Loucy (cell line): Measurements from ENCODE around the gene TEX12.
"Not testable (repeated sequence)": the region's sequence is repeated elsewhere in the genome, so short reads cannot be mapped to it uniquely, and the experiment has no call there.

Experiments
- H2AFZ ChIP-seq: fragments of 200-600 bp; sonication (generic); 2 replicates; pipeline ENCODE4 v1.6.0; 2016; ENCODE audit warnings: antibody characterized with exemption, mild to moderate bottlenecking, low read length, moderate library complexity
- H3F3A ChIP-seq: fragments of 200-600 bp; 2 replicates; pipeline ENCODE4 v1.6.0; 2016; ENCODE audit warnings: antibody characterized with exemption, low read depth, mild to moderate bottlenecking
- H3K27me3 ChIP-seq: fragments of 200-600 bp; sonication (generic); 2 replicates; pipeline ENCODE4 v1.6.1; 2014; ENCODE audit warnings: low read length, mild to moderate bottlenecking; ENCODE audit not compliant: insufficient read depth, poor library complexity, severe bottlenecking
- H3K36me3 ChIP-seq: fragments of 200-600 bp; sonication (generic); 2 replicates; pipeline ENCODE4 v1.6.1; 2016; ENCODE audit warnings: low read length; ENCODE audit not compliant: insufficient read depth
- H3K4me1 ChIP-seq: fragments of 200-600 bp; sonication (generic); 2 replicates; pipeline ENCODE4 v1.5.1; 2014; ENCODE audit warnings: low read length, mild to moderate bottlenecking; ENCODE audit not compliant: insufficient read depth, poor library complexity, severe bottlenecking
- H3K4me2 ChIP-seq: fragments of 200-600 bp; sonication (generic); 2 replicates; pipeline ENCODE4 v1.6.0; 2014; ENCODE audit warnings: antibody characterized with exemption, low read length, low read depth, mild to moderate bottlenecking; ENCODE audit not compliant: poor library complexity, severe bottlenecking
- H3K4me3 ChIP-seq: fragments of 200-600 bp; sonication (generic); 2 replicates; pipeline ENCODE4 v1.5.1; 2014; ENCODE audit warnings: low read length, mild to moderate bottlenecking, mixed read lengths; ENCODE audit not compliant: poor library complexity, severe bottlenecking
- H3K79me2 ChIP-seq: fragments of 200-600 bp; sonication (generic); 2 replicates; pipeline ENCODE4 v1.6.1; 2014; ENCODE audit warnings: low read length; ENCODE audit not compliant: insufficient read depth
- H3K9ac ChIP-seq: fragments of 200-600 bp; sonication (generic); 2 replicates; pipeline ENCODE4 v1.6.0; 2014; ENCODE audit warnings: mild to moderate bottlenecking, low read depth, low read length, moderate library complexity; ENCODE audit not compliant: poor library complexity, severe bottlenecking
- H3K9me2 ChIP-seq: fragments of 200-600 bp; sonication (generic); replicated peaks from 2 replicates; pipeline ENCODE4 v1.6.1; 2016; ENCODE audit warnings: low read depth, low read length, mixed read lengths
- H3K9me3 ChIP-seq: fragments of 200-600 bp; sonication (generic); 2 replicates; pipeline ENCODE4 v1.6.1; 2014; ENCODE audit warnings: mild to moderate bottlenecking, antibody characterized with exemption, low read length, low read depth; ENCODE audit not compliant: insufficient read depth
- H4K20me1 ChIP-seq: fragments of 200-600 bp; sonication (generic); 2 replicates; pipeline ENCODE4 v1.6.0; 2014; ENCODE audit warnings: antibody characterized with exemption, low read length, mild to moderate bottlenecking; ENCODE audit not compliant: insufficient read depth, poor library complexity, severe bottlenecking
- EZH2phosphoT487 ChIP-seq: fragments of 200-600 bp; IDR thresholded peaks from 2 replicates; pipeline ENCODE4 v1.6.1; 2018; ENCODE audit warnings: antibody characterized with exemption, mild to moderate bottlenecking, moderate library complexity, borderline replicate concordance
- TF ChIP-seq, protein P1 (sequence below): fragments of 200-600 bp; sonication (generic); conservative IDR thresholded peaks from 2 replicates; pipeline ENCODE4 v1.5.1; 2014; ENCODE audit warnings: mild to moderate bottlenecking, antibody characterized with exemption, low read length

Gene TEX12

DNA sequence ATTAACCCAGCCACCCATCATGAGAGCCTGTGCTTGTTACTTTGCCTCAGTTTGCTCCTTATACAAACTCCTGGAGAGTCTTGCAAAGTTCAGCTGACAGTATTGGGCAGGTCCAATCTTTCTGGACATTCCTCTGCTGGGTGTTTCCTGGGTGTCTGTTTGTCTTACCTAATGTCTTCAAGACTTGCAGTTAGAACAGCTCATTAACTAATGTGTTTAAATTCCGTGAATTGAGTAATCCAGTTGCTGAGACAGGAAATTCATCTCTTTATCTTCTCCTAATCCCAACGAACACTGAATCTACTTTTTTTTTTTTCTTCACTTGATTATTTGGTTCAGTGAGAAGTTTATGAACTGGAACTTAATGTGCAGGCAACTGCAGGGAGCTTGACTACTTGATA, 28.8 kb downstream of the TEX12 start:
- H3K79me2 ChIP-seq, result no peaks in the 10 kb centered on the region
- H3K9me3 ChIP-seq, result no peaks in the 10 kb centered on the region
- H3K36me3 ChIP-seq, result no peaks in the 10 kb centered on the region
- H3K27me3 ChIP-seq, result no peaks in the 10 kb centered on the region
- H3K9ac ChIP-seq, result no peak overlapping the region
- no peaks in the 10 kb centered on the region for H3K9me2 ChIP-seq
- no peak for TF ChIP-seq EZH2phosphoT487
- TF ChIP-seq, protein P1, sequence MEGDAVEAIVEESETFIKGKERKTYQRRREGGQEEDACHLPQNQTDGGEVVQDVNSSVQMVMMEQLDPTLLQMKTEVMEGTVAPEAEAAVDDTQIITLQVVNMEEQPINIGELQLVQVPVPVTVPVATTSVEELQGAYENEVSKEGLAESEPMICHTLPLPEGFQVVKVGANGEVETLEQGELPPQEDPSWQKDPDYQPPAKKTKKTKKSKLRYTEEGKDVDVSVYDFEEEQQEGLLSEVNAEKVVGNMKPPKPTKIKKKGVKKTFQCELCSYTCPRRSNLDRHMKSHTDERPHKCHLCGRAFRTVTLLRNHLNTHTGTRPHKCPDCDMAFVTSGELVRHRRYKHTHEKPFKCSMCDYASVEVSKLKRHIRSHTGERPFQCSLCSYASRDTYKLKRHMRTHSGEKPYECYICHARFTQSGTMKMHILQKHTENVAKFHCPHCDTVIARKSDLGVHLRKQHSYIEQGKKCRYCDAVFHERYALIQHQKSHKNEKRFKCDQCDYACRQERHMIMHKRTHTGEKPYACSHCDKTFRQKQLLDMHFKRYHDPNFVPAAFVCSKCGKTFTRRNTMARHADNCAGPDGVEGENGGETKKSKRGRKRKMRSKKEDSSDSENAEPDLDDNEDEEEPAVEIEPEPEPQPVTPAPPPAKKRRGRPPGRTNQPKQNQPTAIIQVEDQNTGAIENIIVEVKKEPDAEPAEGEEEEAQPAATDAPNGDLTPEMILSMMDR, result no peak
- H4K20me1 ChIP-seq, result no peaks in the 10 kb centered on the region
- H3K4me2 ChIP-seq, result no peak overlapping the region
- no peaks in the 10 kb centered on the region for H3F3A ChIP-seq
- H2AFZ ChIP-seq, result no peak overlapping the region
- H3K4me3 ChIP-seq, result no peak overlapping the region
- H3K4me1 ChIP-seq, result peaks cover 9% of the 10 kb centered on the region

DNA sequence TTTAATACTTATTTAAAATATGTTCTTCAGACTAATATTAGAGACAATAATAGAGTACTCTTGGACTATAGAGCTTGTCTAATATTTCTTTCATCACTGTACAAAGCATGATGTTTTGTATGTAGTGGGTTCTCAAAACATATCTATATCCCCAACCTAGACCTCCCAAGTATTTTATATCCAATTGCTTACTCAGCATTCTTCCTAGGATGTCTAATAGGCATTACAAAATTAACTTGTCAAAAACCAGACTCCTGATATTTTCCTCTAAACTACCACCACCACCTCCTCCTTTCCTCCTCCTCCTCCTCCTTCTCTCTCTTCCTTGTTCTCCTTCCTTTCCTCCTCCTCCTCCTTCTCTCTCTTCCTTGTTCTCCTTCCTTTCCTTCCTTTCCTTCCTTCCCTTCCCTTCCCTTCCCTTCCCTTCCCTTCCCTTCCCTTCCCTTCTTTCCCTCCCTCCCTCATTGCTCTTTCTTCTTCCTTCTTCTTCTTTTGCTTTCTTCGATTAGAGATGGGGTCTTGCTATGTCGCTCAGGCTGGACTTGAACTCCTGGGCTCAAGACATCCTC, 29.4 kb downstream of the TEX12 start:
- Histone ChIP-seq H3K4me2 (no peak overlapping the region), H2AFZ (no peak overlapping the region), H3K9me2 (no peaks in the 10 kb centered on the region), H4K20me1 (no peaks in the 10 kb centered on the region), H3K36me3 (no peaks in the 10 kb centered on the region), H3K4me3 (no peak overlapping the region), H3K27me3 (no peaks in the 10 kb centered on the region), H3K9me3 (no peaks in the 10 kb centered on the region), H3K4me1 (peaks cover 5% of the 10 kb centered on the region), H3K9ac (no peak overlapping the region), H3K79me2 (no peaks in the 10 kb centered on the region), H3F3A (no peaks in the 10 kb centered on the region)
- TF ChIP-seq EZH2phosphoT487, result no peak
- TF ChIP-seq, protein P1, result no peak

DNA sequence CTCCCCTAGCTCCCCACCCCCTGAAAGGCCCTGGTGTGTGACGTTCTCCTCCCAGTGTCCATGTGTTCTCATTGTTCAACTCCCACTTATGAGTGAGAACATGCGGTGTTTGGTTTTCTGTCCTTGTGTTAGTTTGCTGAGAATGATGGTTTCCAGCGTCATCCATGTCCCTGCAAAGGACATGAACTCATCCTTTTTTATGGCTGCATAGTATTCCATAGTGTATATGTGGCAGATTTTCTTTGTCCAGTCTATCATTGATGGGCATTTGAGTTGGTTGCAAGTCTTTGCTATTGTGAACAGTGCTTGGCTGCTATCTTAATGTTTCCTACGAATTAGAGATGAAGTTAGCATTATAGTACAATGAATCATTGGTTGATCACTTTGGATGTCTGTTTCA, 31.9 kb downstream of the TEX12 start:
- H4K20me1 ChIP-seq, H3F3A ChIP-seq, H3K27me3 ChIP-seq, H3K9me3 ChIP-seq, H2AFZ ChIP-seq, H3K9ac ChIP-seq, H3K4me1 ChIP-seq, H3K4me2 ChIP-seq, H3K4me3 ChIP-seq, H3K79me2 ChIP-seq, H3K9me2 ChIP-seq, H3K36me3 ChIP-seq: not testable (repeated sequence)

DNA sequence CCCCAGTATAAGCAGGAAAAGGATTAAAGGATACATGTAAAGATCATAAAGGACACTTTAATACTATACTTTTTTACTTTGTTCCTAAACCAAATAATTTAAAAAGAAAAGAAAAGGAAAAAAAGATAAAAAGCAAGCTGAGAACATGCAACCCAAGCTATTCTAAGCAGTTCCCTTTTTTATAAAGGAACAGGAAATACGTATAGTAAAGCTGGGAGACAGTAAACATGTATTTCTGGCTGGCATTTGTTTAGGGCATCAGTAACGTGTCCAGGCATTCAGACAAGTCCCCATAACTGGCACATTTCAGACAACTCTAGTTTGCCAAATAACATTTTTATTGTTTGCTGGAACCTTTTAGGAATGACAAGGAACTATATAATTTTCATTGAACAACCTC, 33.1 kb downstream of the TEX12 start:
- no peaks in the 10 kb centered on the region for H3K4me1 ChIP-seq
- H3K27me3 ChIP-seq, result no peaks in the 10 kb centered on the region
- H3F3A ChIP-seq, result no peaks in the 10 kb centered on the region
- H3K4me2 ChIP-seq, result no peak overlapping the region
- H3K9ac ChIP-seq, result no peak overlapping the region
- no peaks in the 10 kb centered on the region for H3K9me3 ChIP-seq
- H3K4me3 ChIP-seq, result no peak overlapping the region
- H3K36me3 ChIP-seq, result no peaks in the 10 kb centered on the region
- no peaks in the 10 kb centered on the region for H4K20me1 ChIP-seq
- no peak overlapping the region for H2AFZ ChIP-seq
- no peaks in the 10 kb centered on the region for H3K9me2 ChIP-seq
- H3K79me2 ChIP-seq, result no peaks in the 10 kb centered on the region
- TF ChIP-seq EZH2phosphoT487, result no peak
- TF ChIP-seq, protein P1, result no peak
